Mononuclear cell (primary cell): ENCODE data around the gene SULT1B1. TPM values are rescaled to one million over a fixed set of nuclear protein-coding genes. Genes with fewer than 3 reads are reported as not detected.

Experiments
- H3K27me3 ChIP-seq: 2 replicates; pipeline ENCODE4 v1.6.0; 2011; ENCODE audit warnings: low read length, control low read depth; ENCODE audit not compliant: insufficient read depth
- H3K4me1 ChIP-seq: 2 replicates; pipeline ENCODE4 v1.5.1; 2011; ENCODE audit warnings: mild to moderate bottlenecking, low read length, control low read depth; ENCODE audit not compliant: insufficient read depth
- H3K4me3 ChIP-seq: 2 replicates; pipeline ENCODE4 v1.5.1; 2011; ENCODE audit warnings: mild to moderate bottlenecking, low read length, moderate library complexity
- H3K9me3 ChIP-seq: 2 replicates; pipeline ENCODE4 v1.5.1; 2011; ENCODE audit warnings: low read depth, mild to moderate bottlenecking, control low read depth, low read length
- total RNA-seq: library from RNA; depleted of rRNA; stranded (reverse); fragments of >200 nt; gene quantifications from one replicate; pipeline ENCODE4 v1.2.3, GENCODE V29; 2012

The SULT1B1 gene
- total RNA-seq, 1 donor: 8.1 TPM

- no peaks in the 10 kb centered on the region for H3K4me1 ChIP-seq
- H3K9me3 ChIP-seq: no peaks in the 10 kb centered on the region
- no peaks in the 10 kb centered on the region for H3K27me3 ChIP-seq
Measured at GRCh38 chr4:69730002-69730401, 30.4 kb downstream of the SULT1B1 start.

GRCh38 chr4:69727926-69728325 is 32.5 kb downstream of the SULT1B1 start:
- Histone ChIP-seq H3K4me3 (no peak overlapping the region), H3K9me3 (no peaks in the 10 kb centered on the region), H3K27me3 (no peaks in the 10 kb centered on the region), H3K4me1 (no peaks in the 10 kb centered on the region)

More at GRCh38 chr4:69730002-69730401, 30.4 kb downstream of the SULT1B1 start:
- no peak overlapping the region for H3K4me3 ChIP-seq

GRCh38 chr4:69727426-69727825 is 33.0 kb downstream of the SULT1B1 start:
- no peaks in the 10 kb centered on the region for H3K27me3 ChIP-seq
- no peaks in the 10 kb centered on the region for H3K9me3 ChIP-seq
- H3K4me1 ChIP-seq: no peaks in the 10 kb centered on the region
- H3K4me3 ChIP-seq: no peak overlapping the region

GRCh38 chr4:69726971-69727370 is 33.4 kb downstream of the SULT1B1 start:
- H3K4me3 ChIP-seq: no peak overlapping the region
- no peaks in the 10 kb centered on the region for H3K27me3 ChIP-seq
- no peaks in the 10 kb centered on the region for H3K9me3 ChIP-seq
- no peaks in the 10 kb centered on the region for H3K4me1 ChIP-seq

- Histone ChIP-seq H3K4me1 (peaks cover 13% of the 10 kb centered on the region), H3K27me3 (no peaks in the 10 kb centered on the region), H3K4me3 (no peak overlapping the region), H3K9me3 (no peaks in the 10 kb centered on the region)
Measured at GRCh38 chr4:69718396-69719271, 41.8 kb downstream of the SULT1B1 start.

GRCh38 chr4:69717778-69718177 is 42.6 kb downstream of the SULT1B1 start:
- H3K27me3 ChIP-seq: no peaks in the 10 kb centered on the region
- no peaks in the 10 kb centered on the region for H3K9me3 ChIP-seq
- peaks cover 21% of the 10 kb centered on the region for H3K4me1 ChIP-seq
- no peak overlapping the region for H3K4me3 ChIP-seq

- Histone ChIP-seq H3K4me1 (peaks cover 23% of the 10 kb centered on the region), H3K4me3 (no peak overlapping the region), H3K9me3 (no peaks in the 10 kb centered on the region), H3K27me3 (no peaks in the 10 kb centered on the region)
Measured at GRCh38 chr4:69716654-69717053, 43.8 kb downstream of the SULT1B1 start.

GRCh38 chr4:69714086-69714485 is 46.3 kb downstream of the SULT1B1 start:
- peaks cover 23% of the 10 kb centered on the region for H3K4me1 ChIP-seq
- no peaks in the 10 kb centered on the region for H3K9me3 ChIP-seq

GRCh38 chr4:69713593-69713992 is 46.8 kb downstream of the SULT1B1 start:
- Histone ChIP-seq H3K9me3 (no peaks in the 10 kb centered on the region), H3K4me3 (no peak overlapping the region), H3K27me3 (no peaks in the 10 kb centered on the region), H3K4me1 (peaks cover 23% of the 10 kb centered on the region)

More at GRCh38 chr4:69714086-69714485, 46.3 kb downstream of the SULT1B1 start:
- no peak overlapping the region for H3K4me3 ChIP-seq
- H3K27me3 ChIP-seq: no peaks in the 10 kb centered on the region

- no peaks in the 10 kb centered on the region for H3K9me3 ChIP-seq
- no peak overlapping the region for H3K4me3 ChIP-seq
- H3K4me1 ChIP-seq: peaks cover 20% of the 10 kb centered on the region
- H3K27me3 ChIP-seq: no peaks in the 10 kb centered on the region
Measured at GRCh38 chr4:69710580-69710979, 49.8 kb downstream of the SULT1B1 start.

GRCh38 chr4:69708211-69708610 is 52.2 kb downstream of the SULT1B1 start:
- H3K9me3 ChIP-seq: no peaks in the 10 kb centered on the region
- no peaks in the 10 kb centered on the region for H3K27me3 ChIP-seq
- no peak overlapping the region for H3K4me3 ChIP-seq
- H3K4me1 ChIP-seq: peaks cover 6% of the 10 kb centered on the region

GRCh38 chr4:69707807-69708206 is 52.6 kb downstream of the SULT1B1 start:
- H3K9me3 ChIP-seq: no peaks in the 10 kb centered on the region
- no peaks in the 10 kb centered on the region for H3K27me3 ChIP-seq
- no peak overlapping the region for H3K4me3 ChIP-seq
- H3K4me1 ChIP-seq: peaks cover 2% of the 10 kb centered on the region

- Histone ChIP-seq H3K9me3 (no peaks in the 10 kb centered on the region), H3K27me3 (no peaks in the 10 kb centered on the region), H3K4me1 (no peaks in the 10 kb centered on the region), H3K4me3 (no peak overlapping the region)
Measured at GRCh38 chr4:69702201-69702600, 58.2 kb downstream of the SULT1B1 start.

- Histone ChIP-seq H3K9me3 (no peaks in the 10 kb centered on the region), H3K27me3 (no peaks in the 10 kb centered on the region), H3K4me3 (no peak overlapping the region), H3K4me1 (no peaks in the 10 kb centered on the region)
Measured at GRCh38 chr4:69701696-69702095, 58.7 kb downstream of the SULT1B1 start.

- H3K4me1 ChIP-seq: no peaks in the 10 kb centered on the region
- no peak overlapping the region for H3K4me3 ChIP-seq
- H3K27me3 ChIP-seq: no peaks in the 10 kb centered on the region
- H3K9me3 ChIP-seq: no peaks in the 10 kb centered on the region
Measured at GRCh38 chr4:69697536-69698242, 62.7 kb downstream of the SULT1B1 start.
